Hepatocyte (in vitro differentiated cells): Measurements from ENCODE around the gene UPF1. TPM values are rescaled to one million over a fixed set of nuclear protein-coding genes. Genes with fewer than 3 reads are reported as not detected.
"Not testable (repeated sequence)": the region's sequence is repeated elsewhere in the genome, so short reads cannot be mapped to it uniquely, and the experiment has no call there.

Experiments
- DNase-seq: peaks from one replicate; pipeline ENCODE4 v3.0.0-alpha.2; 2016; ENCODE audit warnings: low spot score
- H2AFZ ChIP-seq: fragments of 200-600 bp; sonication (generic); 2 replicates; pipeline ENCODE4 v1.6.0; 2016; ENCODE audit warnings: antibody characterized with exemption, mild to moderate bottlenecking
- H3K27ac ChIP-seq: fragments of 200-600 bp; sonication (generic); 2 replicates; pipeline ENCODE4 v1.5.1; 2016; ENCODE audit warnings: mild to moderate bottlenecking
- H3K27me3 ChIP-seq: fragments of 200-600 bp; sonication (generic); 2 replicates; pipeline ENCODE4 v1.6.1; 2016
- H3K36me3 ChIP-seq: fragments of 200-600 bp; sonication (generic); replicated peaks from 2 replicates; pipeline ENCODE4 v1.5.1; 2016; ENCODE audit warnings: low read depth; ENCODE audit not compliant: insufficient read depth
- H3K4me1 ChIP-seq: fragments of 200-600 bp; sonication (generic); 2 replicates; pipeline ENCODE4 v1.5.1; 2016; ENCODE audit warnings: mild to moderate bottlenecking, moderate library complexity; ENCODE audit not compliant: insufficient read depth
- H3K4me2 ChIP-seq: fragments of 200-600 bp; sonication (generic); 2 replicates; pipeline ENCODE4 v1.6.0; 2016
- H3K4me3 ChIP-seq: fragments of 200-600 bp; sonication (generic); 2 replicates; pipeline ENCODE4 v1.5.1; 2016; ENCODE audit warnings: mild to moderate bottlenecking
- H3K79me2 ChIP-seq: fragments of 200-600 bp; sonication (generic); 2 replicates; pipeline ENCODE4 v1.6.0; 2017; ENCODE audit warnings: mild to moderate bottlenecking
- H3K9me2 ChIP-seq: fragments of 200-600 bp; sonication (generic); replicated peaks from 2 replicates; pipeline ENCODE4 v1.6.0; 2017; ENCODE audit warnings: mild to moderate bottlenecking; ENCODE audit not compliant: insufficient read depth
- H3K9me3 ChIP-seq: fragments of 200-600 bp; sonication (generic); 2 replicates; pipeline ENCODE4 v1.5.1; 2016; ENCODE audit warnings: low read depth, mild to moderate bottlenecking
- H4K20me1 ChIP-seq: fragments of 200-600 bp; sonication (generic); 2 replicates; pipeline ENCODE4 v1.6.0; 2016; ENCODE audit warnings: mild to moderate bottlenecking; ENCODE audit not compliant: insufficient read depth, poor library complexity, severe bottlenecking
- EZH2 ChIP-seq: fragments of 200-600 bp; sonication (generic); IDR thresholded peaks from 2 replicates; pipeline ENCODE4 v1.6.1; 2016; ENCODE audit warnings: antibody characterized with exemption, mild to moderate bottlenecking, borderline replicate concordance
- EZH2phosphoT487 ChIP-seq: fragments of 200-600 bp; sonication (generic); IDR thresholded peaks from one replicate; pipeline ENCODE4 v1.6.1; 2018; ENCODE audit warnings: antibody characterized with exemption, mild to moderate bottlenecking, low read depth, moderate library complexity; ENCODE audit not compliant: unreplicated experiment, severe bottlenecking
- WGBS: methylation state at CpG from one replicate; pipeline ENCODE4 v1.1.6; 2016; ENCODE audit warnings: low lambda C conversion rate; ENCODE audit errors: missing lambda C conversion rate; 5-methylcytosine and 5-hydroxymethylcytosine counted together
- polyA plus RNA-seq: library from polyadenylated mRNA; unstranded; fragments of >200 nt; fragmentation: Nextera tagmentation; extraction: Ambion mirVana; gene quantifications from 2 replicates; pipeline ENCODE4 v1.2.1, GENCODE V29; 2016
- total RNA-seq: library from RNA; depleted of rRNA; stranded (reverse); fragments of >200 nt; gene quantifications from 2 replicates; pipeline ENCODE4 v1.2.3, GENCODE V29; 2014
- TF ChIP-seq, protein P1 (sequence below): fragments of 200-600 bp; sonication (generic); IDR thresholded peaks from 2 replicates; pipeline ENCODE4 v1.5.1; 2016; ENCODE audit warnings: antibody characterized with exemption, mild to moderate bottlenecking; ENCODE audit not compliant: poor library complexity

The UPF1 gene
- total and polyA plus RNA-seq, 2 experiments from 2014 or later = 27.0 to 47.2 TPM

DNA sequence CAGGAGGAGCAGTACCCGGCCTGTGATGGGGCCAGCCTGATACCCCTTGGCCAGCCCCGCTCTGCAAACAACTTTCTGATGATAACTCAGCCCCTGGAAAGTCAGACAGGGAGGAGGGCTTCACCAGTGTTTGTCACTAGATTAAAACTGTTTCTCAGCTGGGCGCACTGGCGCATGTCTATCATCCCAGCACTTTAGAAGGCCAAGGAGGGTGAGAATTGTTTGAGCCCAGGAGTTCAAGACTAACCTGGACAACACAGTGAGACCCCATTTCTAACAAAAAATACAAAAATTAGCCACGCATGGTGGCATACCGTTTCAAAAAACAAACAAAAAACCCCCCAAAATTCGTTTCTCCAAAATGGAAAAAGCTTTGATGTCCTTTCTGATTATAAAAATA, 69.7 kb downstream of the UPF1 start:
- Histone ChIP-seq H3K9me2 (no peaks in the 10 kb centered on the region), H3K9me3 (no peaks in the 10 kb centered on the region), H3K79me2 (no peaks in the 10 kb centered on the region), H3K4me2 (no peak overlapping the region), H3K4me1 (peaks cover 6% of the 10 kb centered on the region), H2AFZ (no peak overlapping the region), H3K27me3 (peaks cover 3% of the 10 kb centered on the region), H3K27ac (no peak overlapping the region), H3K4me3 (no peak overlapping the region), H4K20me1 (no peaks in the 10 kb centered on the region), H3K36me3 (no peaks in the 10 kb centered on the region)
- no peak for TF ChIP-seq EZH2phosphoT487
- TF ChIP-seq, protein P1, sequence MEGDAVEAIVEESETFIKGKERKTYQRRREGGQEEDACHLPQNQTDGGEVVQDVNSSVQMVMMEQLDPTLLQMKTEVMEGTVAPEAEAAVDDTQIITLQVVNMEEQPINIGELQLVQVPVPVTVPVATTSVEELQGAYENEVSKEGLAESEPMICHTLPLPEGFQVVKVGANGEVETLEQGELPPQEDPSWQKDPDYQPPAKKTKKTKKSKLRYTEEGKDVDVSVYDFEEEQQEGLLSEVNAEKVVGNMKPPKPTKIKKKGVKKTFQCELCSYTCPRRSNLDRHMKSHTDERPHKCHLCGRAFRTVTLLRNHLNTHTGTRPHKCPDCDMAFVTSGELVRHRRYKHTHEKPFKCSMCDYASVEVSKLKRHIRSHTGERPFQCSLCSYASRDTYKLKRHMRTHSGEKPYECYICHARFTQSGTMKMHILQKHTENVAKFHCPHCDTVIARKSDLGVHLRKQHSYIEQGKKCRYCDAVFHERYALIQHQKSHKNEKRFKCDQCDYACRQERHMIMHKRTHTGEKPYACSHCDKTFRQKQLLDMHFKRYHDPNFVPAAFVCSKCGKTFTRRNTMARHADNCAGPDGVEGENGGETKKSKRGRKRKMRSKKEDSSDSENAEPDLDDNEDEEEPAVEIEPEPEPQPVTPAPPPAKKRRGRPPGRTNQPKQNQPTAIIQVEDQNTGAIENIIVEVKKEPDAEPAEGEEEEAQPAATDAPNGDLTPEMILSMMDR = no peak
- no peak for TF ChIP-seq EZH2
- DNase-seq = no peak
- 93% methylated on average over 7 of the region's 7 CpGs for WGBS

DNA sequence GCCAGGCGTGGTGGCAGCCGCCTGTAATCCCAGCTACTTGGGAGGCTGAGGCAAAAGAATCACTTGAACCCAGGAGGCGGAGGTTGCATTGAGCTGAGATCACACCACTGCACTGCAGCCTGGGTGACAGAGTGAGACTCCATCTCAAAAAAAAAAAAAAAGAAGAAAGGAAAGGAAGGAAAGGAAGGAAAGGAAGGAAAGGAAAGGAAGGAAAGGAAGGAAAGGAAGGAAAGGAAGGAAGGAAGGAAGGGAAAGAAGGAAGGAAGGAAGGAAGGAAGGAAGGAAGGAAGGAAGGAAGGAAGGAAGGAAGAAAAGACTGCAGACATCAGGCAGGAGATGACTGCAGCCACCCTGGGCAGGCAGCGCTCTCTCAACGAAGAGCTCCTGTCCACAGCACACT, 70.8 kb downstream of the UPF1 start:
- DNase-seq, H2AFZ ChIP-seq, H3K27me3 ChIP-seq, H3K9me3 ChIP-seq, H3K4me3 ChIP-seq, H3K9me2 ChIP-seq, H3K79me2 ChIP-seq, H3K36me3 ChIP-seq, H3K4me1 ChIP-seq, H4K20me1 ChIP-seq, H3K4me2 ChIP-seq, H3K27ac ChIP-seq: not testable (repeated sequence)
- 97% methylated on average over 5 of the region's 5 CpGs for WGBS

DNA sequence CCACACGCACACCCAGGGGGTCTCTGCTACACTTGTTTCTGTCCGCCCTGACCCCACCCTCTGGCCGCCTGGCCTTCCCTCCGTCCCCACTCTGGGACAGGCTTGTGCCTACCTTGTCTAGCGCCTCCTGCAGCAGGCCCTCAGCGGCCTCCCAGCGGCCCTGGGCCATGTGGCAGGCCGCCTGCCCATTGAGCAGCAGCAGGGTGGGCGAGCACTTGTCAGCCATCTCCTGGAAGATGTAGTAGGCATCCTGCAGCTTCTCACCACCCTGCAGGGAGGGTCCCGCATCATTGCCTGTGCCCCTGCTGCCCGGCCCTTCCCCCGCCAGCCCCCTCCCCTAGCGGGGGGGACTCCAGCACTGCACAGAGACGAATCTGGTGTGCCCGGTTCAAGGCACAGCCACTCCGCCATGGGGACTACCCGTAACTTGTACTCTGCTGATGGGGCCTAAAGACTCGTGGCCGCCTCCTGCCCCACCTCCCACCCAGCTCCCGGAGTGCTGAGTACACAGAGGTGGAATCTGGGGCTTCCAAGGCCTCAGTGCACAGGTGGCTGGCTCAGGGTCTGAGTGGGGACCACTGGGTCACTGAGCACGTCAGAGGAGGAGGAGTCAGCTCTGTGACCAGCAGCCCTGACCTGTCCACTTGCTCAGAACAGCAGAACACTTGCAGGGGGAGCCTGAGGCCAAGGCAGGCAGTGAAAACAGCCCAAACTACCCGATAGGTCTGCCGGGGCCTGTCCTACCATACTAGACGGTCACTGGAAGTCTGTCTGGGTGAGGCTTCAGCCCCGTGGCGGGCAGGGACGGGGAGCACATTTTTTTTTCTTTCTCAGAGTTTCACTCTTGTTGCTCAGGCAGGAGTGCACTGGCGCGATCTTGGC, 71.6 kb downstream of the UPF1 start:
- Histone ChIP-seq H3K27ac (no peak overlapping the region), H3K79me2 (no peaks in the 10 kb centered on the region), H3K4me2 (no peak overlapping the region), H2AFZ (no peak overlapping the region), H3K4me3 (no peak overlapping the region), H4K20me1 (no peaks in the 10 kb centered on the region), H3K9me3 (no peaks in the 10 kb centered on the region), H3K27me3 (no peaks in the 10 kb centered on the region), H3K9me2 (no peaks in the 10 kb centered on the region), H3K4me1 (peaks cover 4% of the 10 kb centered on the region), H3K36me3 (no peaks in the 10 kb centered on the region)
- DNase-seq = no peak
- 95% methylated on average over 29 of the region's 29 CpGs for WGBS
- TF ChIP-seq, protein P1 = no peak
- TF ChIP-seq EZH2 (no peak), EZH2phosphoT487 (no peak)

DNA sequence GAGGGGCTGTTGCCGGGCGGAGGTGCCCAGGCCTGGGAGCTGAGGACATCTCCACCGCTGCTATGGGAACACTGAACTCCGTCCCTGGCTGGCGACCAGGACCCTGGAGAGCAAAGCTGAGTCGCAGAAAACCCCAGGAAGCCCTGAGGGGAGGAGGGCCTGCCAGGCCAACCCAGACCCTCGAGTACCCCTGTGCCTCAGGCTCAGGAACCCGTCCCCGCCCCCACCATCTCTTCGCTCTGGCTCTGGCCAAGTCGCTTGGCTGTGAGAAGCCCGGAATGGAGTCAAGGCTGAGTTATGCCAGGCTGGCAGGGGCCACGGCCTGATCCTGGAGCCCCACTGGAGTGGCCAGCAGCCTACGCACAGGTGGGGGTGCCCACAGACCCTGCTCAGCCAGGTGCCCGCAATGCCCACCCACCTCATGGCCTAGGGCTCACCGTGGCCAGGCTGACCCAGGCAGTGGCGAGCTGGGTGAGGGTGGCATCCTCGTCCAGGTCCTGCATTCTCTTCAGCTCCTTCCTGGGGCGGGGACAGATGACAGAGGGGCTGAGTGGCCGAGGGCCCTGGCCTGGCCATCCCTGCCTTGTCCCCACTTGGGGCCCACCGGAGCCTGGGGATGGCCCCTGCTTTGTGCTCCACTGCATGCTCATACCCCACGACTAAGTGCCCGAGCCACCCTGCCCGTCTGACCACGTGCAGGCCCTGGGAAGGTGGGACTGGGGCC, 72.7 kb downstream of the UPF1 start:
- H3K79me2 ChIP-seq = no peaks in the 10 kb centered on the region
- H3K9me3 ChIP-seq = no peaks in the 10 kb centered on the region
- no peak overlapping the region for H3K27ac ChIP-seq
- TF ChIP-seq EZH2phosphoT487 (no peak), EZH2 (no peak)
- TF ChIP-seq, protein P1 = no peak
- no peak overlapping the region for H2AFZ ChIP-seq
- no peaks in the 10 kb centered on the region for H4K20me1 ChIP-seq
- no peaks in the 10 kb centered on the region for H3K4me1 ChIP-seq
- no peaks in the 10 kb centered on the region for H3K36me3 ChIP-seq
- H3K4me2 ChIP-seq = no peak overlapping the region
- H3K9me2 ChIP-seq = no peaks in the 10 kb centered on the region
- no peak for DNase-seq
- no peak overlapping the region for H3K4me3 ChIP-seq
- H3K27me3 ChIP-seq = no peaks in the 10 kb centered on the region
- 94% methylated on average over 25 of the region's 25 CpGs for WGBS
